HT-29 (cell line): ENCODE data around the gene SLC2A4. TPM values are rescaled to one million over a fixed set of nuclear protein-coding genes. Genes with fewer than 3 reads are reported as not detected.
"Not testable (repeated sequence)": the region's sequence is repeated elsewhere in the genome, so short reads cannot be mapped to it uniquely, and the experiment has no call there.

Source experiments
- DNase-seq: peaks from one replicate; pipeline ENCODE4 v3.0.0-alpha.2; 2015; ENCODE audit warnings: low spot score
- total RNA-seq: library from RNA; depleted of rRNA; stranded (reverse); fragments of >200 nt; shearing (Covaris generic); gene quantifications from 2 replicates; pipeline ENCODE4 v1.2.3, GENCODE V29; 2014; rRNA removed

SLC2A4 gene
- total RNA-seq = 0.26 and 0.38 TPM in 2 replicates

DNA sequence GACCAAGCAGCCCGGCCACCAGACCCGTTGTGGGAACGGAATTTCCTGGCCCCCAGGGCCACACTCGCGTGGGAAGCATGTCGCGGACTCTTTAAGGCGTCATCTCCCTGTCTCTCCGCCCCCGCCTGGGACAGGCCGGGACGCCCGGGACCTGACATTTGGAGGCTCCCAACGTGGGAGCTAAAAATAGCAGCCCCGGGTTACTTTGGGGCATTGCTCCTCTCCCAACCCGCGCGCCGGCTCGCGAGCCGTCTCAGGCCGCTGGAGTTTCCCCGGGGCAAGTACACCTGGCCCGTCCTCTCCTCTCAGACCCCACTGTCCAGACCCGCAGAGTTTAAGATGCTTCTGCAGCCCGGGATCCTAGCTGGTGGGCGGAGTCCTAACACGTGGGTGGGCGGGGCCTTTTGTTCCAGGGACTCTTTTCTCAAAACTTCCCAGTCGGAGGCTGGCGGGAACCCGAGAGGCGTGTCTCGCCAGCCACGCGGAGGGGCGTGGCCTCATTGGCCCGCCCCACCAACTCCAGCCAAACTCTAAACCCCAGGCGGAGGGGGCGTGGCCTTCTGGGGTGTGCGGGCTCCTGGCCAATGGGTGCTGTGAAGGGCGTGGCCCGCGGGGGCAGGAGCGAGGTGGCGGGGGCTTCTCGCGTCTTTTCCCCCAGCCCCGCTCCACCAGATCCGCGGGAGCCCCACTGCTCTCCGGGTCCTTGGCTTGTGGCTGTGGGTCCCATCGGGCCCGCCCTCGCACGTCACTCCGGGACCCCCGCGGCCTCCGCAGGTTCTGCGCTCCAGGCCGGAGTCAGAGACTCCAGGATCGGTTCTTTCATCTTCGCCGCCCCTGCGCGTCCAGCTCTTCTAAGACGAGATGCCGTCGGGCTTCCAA is at the start of gene SLC2A4:
SLC2A4 (plus strand) TSS at position 645 of the 879 bp plus-strand sequence; CDS start at position 862, 217 bp downstream.
- DNase-seq = peak; percentile 93

DNA sequence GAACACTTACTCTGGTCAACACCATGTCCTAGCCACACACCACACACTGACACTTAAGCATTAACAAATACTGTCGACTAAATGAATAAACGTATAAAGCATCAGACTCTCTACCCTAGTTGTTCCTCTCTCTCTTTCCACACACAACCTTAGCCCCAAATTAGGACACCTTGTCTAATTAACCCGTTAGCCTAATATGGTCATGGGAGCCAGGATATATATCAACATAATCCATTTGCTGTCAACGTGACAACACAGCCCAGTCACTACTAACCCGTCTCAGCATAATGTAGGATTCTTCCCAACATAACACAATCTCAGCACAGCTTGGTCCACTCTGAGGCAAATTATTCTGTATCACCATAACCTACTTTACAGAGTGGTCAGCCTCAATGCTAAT is 49.4 kb upstream of the SLC2A4 start:
- DNase-seq = no peak

DNA sequence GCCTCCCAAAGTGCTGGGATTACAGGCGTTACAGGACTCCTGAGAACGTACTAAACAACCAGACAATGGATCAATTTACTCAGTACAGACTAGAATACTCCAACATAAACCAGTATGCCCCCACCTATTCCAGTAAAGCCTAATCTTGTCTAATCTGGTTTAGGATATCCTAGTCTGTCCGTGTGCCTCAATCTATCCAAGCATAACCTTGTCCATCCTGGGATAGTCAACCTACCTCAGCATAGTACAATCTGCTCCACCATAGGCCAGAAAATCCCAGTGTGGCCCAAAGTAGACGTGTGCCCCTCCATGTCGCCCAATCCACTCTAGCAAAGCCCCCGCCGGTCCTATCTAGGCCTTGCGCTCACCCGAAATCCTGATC is 47.8 kb upstream of the SLC2A4 start:
- no peak for DNase-seq

DNA sequence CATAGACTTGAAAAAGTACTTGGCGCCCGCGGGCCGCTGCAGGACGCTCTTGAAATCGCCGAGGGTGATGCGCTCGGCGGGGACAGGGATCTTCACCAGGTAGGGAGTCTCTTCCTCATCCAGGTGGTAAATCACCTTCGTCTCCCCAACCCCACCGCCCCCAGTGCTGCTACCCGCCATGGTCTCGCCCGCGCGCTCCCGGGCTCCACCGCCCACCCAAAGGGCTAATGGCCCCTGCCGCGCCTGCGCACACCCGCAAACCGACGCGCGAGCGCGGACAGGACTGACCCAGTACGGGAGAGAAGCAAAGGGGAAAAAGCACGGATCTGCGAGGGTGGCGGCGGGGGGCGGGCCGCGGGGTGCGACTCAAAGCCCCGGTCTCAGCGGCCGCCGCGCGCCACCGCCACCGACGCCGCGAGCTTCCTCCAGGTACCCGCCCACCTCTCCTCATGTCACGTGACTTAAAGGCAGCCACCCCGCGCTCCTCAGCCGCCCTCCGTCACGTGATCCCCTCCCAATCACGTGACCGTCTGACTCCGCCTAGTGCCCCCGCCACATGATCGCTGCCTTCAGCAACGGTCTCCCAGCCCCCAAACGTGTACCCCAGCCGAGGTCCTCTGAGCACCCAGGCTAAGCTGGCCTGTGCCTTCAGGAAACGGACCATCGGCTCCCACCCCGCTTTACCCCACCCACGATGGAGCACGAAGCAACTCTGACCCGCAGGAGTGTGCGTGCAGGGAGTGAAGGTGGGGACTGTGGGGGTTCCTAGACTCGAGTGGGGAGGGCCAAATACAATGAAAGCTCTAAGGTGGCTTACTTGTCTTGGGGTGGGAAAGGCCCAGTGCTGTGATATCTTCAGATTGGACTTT is 47.2 kb upstream of the SLC2A4 start, which contains the start of gene DVL2:
DVL2 (minus strand) TSS at position 435 of the 869 bp plus-strand sequence; CDS start at position 180, 255 bp downstream.
- DNase-seq = peak; percentile 85

DNA sequence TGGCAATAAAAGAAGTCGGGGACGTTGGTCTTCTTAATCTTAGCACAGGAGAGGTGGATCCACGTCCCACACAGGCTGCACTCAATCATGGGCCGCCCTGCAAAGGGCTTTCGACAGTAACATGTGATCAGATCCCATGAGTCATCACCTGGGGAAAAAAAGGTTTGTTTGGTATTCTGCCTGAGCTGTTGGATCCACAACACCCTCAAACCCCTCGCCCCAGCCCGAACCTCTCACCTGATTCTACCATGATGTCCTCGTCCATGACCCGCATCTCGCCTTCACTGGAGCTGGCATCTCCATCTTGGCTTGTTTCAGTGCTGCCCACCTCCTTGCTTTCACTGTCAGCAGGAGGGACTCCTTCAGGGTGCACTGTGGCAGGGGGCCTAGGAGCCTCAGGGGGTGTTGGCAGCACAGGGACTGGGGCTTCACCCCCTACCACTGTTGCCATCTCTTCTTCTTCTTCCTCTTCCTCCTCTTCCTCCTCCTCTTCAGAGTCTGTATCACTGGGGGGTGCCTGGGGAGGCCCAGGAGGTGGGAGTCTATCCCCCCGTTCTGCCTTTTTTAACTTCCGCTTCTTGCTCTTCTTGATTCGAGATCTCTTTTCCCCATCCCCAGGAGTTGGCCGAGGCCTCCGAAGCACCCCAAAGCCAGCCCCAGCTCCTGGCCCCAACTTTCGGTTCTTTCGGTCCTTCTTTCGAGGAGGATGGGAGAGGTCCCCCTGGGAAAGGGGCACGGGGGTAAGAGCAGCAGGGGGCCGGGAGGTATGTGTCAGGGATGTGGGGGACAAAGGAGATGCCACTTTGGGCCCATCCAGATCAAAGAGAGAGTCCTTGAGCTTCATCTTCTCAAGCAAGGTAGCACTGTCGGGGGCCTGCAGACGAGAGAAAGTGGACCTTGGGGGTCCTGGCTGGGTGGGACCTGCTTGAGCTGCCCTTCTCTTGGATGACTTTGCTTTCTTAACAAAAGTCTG is 45.5 kb upstream of the SLC2A4 start:
- no peak for DNase-seq

GRCh38 chr17:7236808-7237207 is 44.7 kb upstream of the SLC2A4 start:
- no peak for DNase-seq

DNA sequence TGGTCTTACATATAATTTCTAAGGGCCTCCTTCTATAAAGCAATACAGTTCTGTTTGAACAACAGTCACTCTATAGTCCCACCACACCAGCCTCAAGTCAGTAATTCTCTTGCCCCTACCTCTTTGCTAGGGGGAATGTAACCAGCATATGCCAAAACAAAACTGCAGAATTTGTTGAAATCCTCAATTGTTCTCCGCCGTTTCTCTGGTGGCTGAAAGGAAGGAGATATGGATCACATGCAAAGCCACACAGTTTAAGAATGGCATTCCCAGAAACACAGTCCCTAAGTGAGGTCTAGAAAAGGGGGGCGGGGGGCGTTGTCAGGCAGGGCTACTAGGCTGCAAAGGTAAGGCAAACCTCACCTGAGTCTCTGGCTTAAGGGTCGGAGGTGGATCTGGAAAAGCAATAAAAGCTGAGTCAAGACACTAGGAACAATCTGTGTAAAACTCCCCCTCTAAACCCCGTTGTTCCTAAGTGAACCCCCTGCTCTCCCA is 44.2 kb upstream of the SLC2A4 start:
- DNase-seq = no peak

- peak; percentile 65 for DNase-seq
Observed at GRCh38 chr17:7237761-7238419, 43.6 kb upstream of the SLC2A4 start.

DNA sequence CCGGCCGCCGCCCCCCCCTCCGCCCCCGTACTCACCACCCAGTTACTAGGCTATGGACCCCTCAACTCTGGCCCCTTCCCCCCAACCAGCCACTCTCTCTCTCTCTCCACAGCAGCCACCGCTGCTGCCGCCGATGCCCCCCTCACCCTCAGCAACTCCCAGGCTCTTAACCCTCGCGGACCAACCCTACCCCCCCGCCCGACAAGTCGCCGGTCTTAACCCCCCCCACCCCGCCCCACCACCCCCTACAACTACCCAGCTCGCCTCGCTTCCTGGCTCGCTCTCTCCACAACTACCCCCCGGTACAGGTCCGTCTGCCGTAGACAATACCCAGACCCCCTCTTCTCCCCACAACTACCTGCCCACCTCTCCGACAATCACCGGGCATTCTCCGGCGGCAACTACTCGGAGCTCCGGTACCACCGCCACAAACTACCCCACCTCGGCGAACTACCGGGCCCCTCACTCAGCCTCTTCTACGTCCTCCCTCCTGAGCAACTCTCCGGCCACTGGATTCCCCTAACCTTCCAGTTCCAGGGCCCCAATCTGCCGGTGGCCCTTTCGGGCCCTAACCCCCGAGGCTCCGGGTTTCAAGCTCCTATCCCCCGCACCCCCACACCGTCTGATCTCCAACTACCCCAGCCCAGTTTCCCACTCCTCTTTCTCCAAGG is 43.0 kb upstream of the SLC2A4 start:
- DNase-seq = no peak

- DNase-seq = peak; percentile 97
Observed at GRCh38 chr17:7239091-7240027, 42.2 kb upstream of the SLC2A4 start, which contains the start of gene PHF23. PHF23 (minus strand) TSS chr17:7239457; CDS start chr17:7239279, 178 bp downstream.

- DNase-seq = no peak
Observed at GRCh38 chr17:7240375-7240774, 41.1 kb upstream of the SLC2A4 start.

GRCh38 chr17:7241090-7241733 is 40.3 kb upstream of the SLC2A4 start:
- DNase-seq = no peak

- DNase-seq = peak; percentile 87
Observed at GRCh38 chr17:7241783-7242716, 39.5 kb upstream of the SLC2A4 start, which contains the start of gene GABARAP. GABARAP (minus strand) TSS chr17:7242449; CDS start chr17:7242330, 119 bp downstream.

GRCh38 chr17:7242717-7243452 is 38.6 kb upstream of the SLC2A4 start:
- DNase-seq = peak; percentile 89

GRCh38 chr17:7243453-7243729 is 38.1 kb upstream of the SLC2A4 start:
- DNase-seq = no peak

DNA sequence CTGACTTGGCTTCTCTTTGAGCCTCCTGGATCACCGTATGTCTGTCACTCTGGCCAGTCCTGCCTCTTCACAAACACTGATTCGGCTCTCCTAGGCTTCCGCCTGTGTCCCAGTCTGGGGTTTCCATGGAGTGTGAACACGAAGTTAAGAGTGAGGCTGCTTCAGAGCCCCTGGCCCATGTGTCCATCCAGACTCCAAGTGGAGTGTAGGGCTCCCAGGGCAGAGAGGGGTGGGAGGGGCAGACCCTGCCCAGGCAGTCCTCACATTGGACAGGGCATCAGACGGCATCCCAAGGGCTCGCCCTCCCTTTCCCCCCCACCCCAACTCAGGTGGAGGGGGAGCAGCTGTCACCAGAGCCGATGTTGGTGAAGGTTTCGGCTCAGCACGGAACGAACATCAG is 37.7 kb upstream of the SLC2A4 start:
- not testable (repeated sequence) for DNase-seq
